Left kidney (tissue), 2 donors: ENCODE results near the gene PCID2. TPM values are rescaled to one million over a fixed set of nuclear protein-coding genes. Genes with fewer than 3 reads are reported as not detected.

ENCODE experiments used
- DNase-seq: peaks from one replicate; pipeline ENCODE4 v3.0.0-alpha.2; 2013
- polyA plus RNA-seq: library from polyadenylated mRNA; unstranded; fragments of 120-200 nt; gene quantifications from one replicate; pipeline ENCODE4 v1.2.1, GENCODE V29; 2013; ENCODE audit not compliant: insufficient read length

Gene PCID2
- polyA plus RNA-seq, 1 donor: 80.4 TPM

- DNase-seq: no peak
Observed at GRCh38 chr13:113220141-113220598, 11.7 kb upstream of the PCID2 start.

GRCh38 chr13:113219256-113219940 is 10.9 kb upstream of the PCID2 start:
- no peak for DNase-seq

GRCh38 chr13:113218586-113218985 is 10.1 kb upstream of the PCID2 start:
- DNase-seq: no peak

- peak; percentile 17 for DNase-seq
Observed at GRCh38 chr13:113216254-113217048, 8.0 kb upstream of the PCID2 start.

- no peak for DNase-seq
Observed at GRCh38 chr13:113211774-113212173, 3.3 kb upstream of the PCID2 start.

GRCh38 chr13:113210833-113211232 is 2.4 kb upstream of the PCID2 start:
- DNase-seq: no peak

GRCh38 chr13:113209759-113210421 is 1.4 kb upstream of the PCID2 start:
- DNase-seq: peak; percentile 17

- peak; percentile 77 for DNase-seq
Observed at GRCh38 chr13:113209336-113209758, 878 bp upstream of the PCID2 start, which contains the start of gene CUL4A. TSS of gene CUL4A (plus strand) at chr13:113209613. CDS start at chr13:113209628, 15 bp downstream.

- no peak for DNase-seq
Observed at GRCh38 chr13:113207890-113208420, 514 bp downstream of the PCID2 start.

- DNase-seq: no peak
Observed at GRCh38 chr13:113207460-113207859, 1.0 kb downstream of the PCID2 start.

- DNase-seq: no peak
Observed at GRCh38 chr13:113205428-113205931, 3.0 kb downstream of the PCID2 start.

GRCh38 chr13:113204378-113204734 is 4.1 kb downstream of the PCID2 start:
- no peak for DNase-seq

GRCh38 chr13:113203507-113204377 is 4.7 kb downstream of the PCID2 start:
- no peak for DNase-seq

GRCh38 chr13:113202912-113203311 is 5.6 kb downstream of the PCID2 start:
- DNase-seq: no peak

GRCh38 chr13:113201815-113202214 is 6.7 kb downstream of the PCID2 start:
- no peak for DNase-seq

GRCh38 chr13:113196970-113197737 is 11.3 kb downstream of the PCID2 start:
- DNase-seq: no peak

- DNase-seq: no peak
Observed at GRCh38 chr13:113195360-113195759, 13.1 kb downstream of the PCID2 start.

GRCh38 chr13:113192902-113193301 is 15.6 kb downstream of the PCID2 start:
- no peak for DNase-seq

GRCh38 chr13:113192279-113192678 is 16.2 kb downstream of the PCID2 start:
- no peak for DNase-seq

GRCh38 chr13:113190181-113190580 is 18.3 kb downstream of the PCID2 start:
- DNase-seq: no peak
